T47D (cell line): ENCODE measurements around the gene MYO10.

ENCODE experiments used
- DNase-seq, 2 experiments: peaks; one replicate each; pipeline versions ENCODE4 v3.0.0 to v3.0.0-alpha.2; 2011 to 2012; ENCODE audit warnings: low read depth in 1 of 2, low spot score in 1 of 2
- JUND ChIP-seq: IDR thresholded peaks from 2 replicates; pipeline ENCODE4 v1.6.1; 2012; ENCODE audit warnings: low read depth
- in situ Hi-C: cut with HindIII; loops from 2 replicates; pipeline ENCODE4 v1.10.0; 2016; ENCODE audit warnings: low sequenced_read_pairs, low pct_unique_long_range_greater_than_20kb

Gene MYO10

DNA sequence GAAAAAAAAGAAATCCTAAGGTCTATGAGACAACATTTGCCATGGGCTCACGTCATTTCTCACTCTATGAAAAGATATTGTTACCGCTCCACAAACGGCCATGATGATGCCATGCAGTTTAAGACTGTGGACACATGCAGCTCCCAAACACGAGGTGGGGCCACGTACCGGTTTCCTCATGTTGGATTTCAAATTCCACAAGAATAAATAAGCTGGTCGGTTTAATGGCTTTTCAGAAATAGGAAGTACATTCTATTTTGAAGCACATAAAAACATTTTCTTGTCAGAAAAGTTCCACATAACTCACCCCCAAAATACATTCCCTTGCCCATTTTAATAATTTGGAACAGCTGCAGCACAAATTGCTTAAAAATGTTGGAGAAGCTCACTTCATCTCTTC, 130.6 kb downstream of the MYO10 start:
- DNase-seq, result no peak

DNA sequence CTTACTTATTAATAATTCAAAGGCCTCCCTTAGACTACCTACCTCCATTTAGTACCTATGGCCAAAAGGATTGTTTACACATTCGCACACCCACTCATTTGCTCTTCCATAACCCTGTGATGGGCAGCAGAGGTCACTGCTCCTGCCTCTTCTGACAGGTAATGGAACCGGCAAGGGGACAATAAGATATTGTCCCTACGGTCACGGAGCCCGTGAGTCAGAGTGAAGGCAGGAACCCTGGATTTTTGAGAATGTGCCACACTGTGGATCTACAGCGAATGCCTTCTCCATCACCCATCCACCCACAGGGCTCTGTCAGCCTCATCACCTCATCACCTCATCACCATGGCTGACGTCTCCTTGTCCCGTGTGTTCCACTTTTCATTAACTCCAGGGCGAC, 132.3 kb downstream of the MYO10 start:
- no peak for DNase-seq
- in situ Hi-C loops, result no loop called here
- TF ChIP-seq JUND, result no peak

More for the DNA sequence above, 130.6 kb downstream of the MYO10 start:
- in situ Hi-C loops, result no loop called here
- no peak for TF ChIP-seq JUND

DNA sequence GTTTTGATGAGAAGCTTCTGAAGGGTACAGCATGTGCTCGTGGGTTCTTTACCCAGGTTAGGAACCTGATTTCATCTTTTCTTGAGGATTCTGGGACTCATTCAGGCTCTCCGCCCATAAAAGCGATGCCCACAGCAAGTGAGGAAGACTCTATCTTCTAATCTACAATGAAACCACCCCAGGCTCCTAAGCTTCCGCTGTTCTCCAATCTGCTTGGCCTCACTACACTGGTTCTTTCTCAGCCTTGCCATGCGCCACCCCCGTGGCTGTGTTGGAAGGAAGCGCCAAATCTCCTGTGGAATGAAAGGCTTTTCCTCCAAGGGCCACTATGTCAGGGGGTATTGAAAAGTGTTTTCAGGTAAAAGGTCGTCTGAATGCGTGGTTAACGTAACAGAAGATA, 135.6 kb downstream of the MYO10 start:
- no peak for TF ChIP-seq JUND
- no peak for DNase-seq
- in situ Hi-C loops, result no loop called here

DNA sequence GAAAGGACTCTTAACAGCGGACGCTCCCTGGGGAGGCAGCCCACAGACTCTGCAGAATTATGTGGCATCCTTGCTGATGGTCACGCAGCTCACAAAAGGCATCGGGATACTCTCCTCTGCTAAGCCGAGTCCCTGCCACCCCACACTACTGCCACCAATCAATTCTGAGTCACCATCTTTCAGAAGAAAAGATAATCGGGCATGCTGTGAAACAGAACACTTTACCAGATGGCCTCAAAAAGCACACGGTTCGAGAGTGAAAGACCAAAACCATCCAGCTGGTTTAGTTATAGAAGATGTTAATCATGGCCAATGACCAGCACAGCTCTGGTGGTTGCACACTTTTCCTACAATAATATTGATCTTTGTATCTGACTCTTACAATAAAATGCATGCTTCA, 136.3 kb downstream of the MYO10 start:
- no peak for DNase-seq
- in situ Hi-C loops, result no loop called here
- no peak for TF ChIP-seq JUND

DNA sequence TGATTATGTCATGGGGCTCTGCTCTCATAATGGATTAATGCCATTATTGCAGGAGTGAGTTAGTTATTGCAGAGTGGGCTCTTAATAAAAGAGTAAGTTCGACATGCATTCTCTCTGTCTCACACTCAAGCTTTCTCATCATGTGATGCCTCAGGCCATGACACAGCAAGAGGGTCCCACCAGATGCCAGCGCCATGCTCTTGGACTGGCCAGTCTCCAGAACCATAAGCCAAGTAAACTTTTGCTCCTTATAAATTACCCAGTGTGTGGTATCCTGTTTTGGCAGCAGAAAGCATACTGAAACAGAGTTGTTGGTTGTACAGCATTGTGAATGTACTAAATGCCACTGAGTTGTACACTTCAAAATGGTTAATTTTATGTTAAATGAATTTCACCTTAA, 138.1 kb downstream of the MYO10 start:
- TF ChIP-seq JUND, result no peak
- in situ Hi-C loops, result no loop called here
- DNase-seq, result no peak

DNA sequence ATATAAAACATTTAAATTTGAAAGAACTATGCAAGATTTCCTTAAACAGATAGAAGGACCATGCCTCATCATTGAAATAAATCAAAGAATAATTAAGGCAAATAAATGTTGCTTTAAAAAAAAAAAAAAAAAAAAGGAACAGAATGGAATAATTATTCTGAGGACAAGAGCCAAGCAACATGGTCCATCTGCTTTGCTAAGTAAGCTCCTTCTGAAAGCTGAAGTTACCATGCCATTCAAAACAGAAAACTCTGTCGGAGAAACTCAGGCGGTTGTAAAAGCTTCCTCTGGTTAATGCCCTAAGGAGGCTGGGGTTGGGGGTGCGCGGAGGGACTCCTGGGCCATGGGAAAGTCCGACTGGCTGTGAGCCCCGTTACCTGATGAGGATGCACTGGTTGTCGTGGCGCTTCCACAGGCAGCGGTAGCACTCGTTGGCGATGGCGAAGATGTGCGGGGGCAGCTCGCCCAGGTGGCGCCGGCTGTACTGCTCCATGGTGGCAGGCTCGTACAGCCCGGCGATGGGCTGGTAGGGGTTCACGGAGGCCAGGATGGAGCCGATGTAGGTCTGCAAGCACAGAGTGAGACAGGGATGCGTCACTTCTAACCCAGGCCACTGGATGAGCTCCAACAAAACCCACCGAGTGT, 141.7 kb downstream of the MYO10 start:
- in situ Hi-C loops, result no loop called here
- no peak for TF ChIP-seq JUND

DNA sequence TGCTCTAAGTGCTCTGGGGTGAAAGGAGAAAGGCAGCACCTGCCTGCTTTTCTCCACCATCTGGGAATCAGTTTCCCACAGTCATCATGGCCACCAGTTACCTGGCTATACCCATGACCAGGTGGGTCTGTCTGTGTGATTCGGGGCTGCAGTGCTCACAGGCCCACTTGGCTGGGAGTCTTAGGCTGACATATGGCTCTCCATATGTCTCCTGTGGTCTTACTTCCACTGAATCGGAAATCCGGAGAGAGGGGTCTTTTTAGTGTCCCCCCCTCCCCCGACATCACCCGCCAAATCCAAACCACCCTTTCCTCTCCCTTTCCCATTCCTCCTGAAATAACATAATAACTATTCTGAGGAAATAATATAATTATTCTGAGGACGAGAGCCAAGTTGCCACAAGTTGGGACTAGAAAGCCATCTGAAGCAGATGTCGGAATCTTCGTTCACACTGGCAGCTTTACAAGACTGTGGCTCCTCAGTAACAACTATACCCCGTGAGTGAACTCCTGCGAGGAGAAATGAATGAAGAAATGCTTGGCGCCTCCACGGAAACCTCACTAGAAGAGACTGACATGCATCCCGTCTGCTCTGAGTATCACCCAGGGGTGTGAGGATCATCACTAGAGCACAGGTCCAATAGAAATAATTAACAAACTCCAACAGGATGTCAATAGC, 143.4 kb downstream of the MYO10 start:
- no peak for TF ChIP-seq JUND
- no peak for DNase-seq

More for the DNA sequence above, 141.7 kb downstream of the MYO10 start:
- no peak for DNase-seq

DNA sequence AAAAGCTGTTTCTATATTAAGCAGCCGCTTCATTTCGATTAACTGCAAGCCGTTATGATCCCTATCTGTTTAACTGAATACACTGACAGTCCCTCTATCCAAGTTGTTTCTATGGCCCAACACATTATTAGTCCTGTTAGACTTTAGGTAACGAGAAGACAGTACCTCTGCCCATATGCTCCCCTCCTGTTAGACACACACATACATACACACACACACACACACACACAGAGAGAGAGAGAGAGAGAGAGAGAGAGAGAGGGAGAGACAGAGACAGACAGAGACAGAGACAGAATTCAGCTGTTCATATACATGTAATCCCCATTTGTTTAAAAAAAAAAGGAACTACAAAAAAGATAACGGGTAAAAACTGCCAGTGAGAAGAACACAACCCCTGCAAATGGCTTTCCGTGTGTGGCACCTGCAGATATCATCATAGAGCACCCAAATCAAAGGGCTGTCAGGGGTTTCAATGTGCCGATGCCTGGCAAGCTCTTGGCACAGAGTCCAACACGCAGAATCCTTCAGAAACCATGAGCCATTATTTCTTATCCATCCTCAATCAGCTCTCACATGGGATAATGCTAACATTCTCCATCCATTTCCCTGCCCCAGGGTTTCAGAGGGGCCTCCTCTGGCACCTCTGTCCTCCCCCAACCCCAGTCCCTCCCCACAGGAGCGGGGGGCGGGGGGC, 144.0 kb downstream of the MYO10 start:
- no peak for DNase-seq
- TF ChIP-seq JUND, result no peak
- in situ Hi-C loops, result no loop called here

More for the DNA sequence above, 143.4 kb downstream of the MYO10 start:
- in situ Hi-C loops, result no loop called here

DNA sequence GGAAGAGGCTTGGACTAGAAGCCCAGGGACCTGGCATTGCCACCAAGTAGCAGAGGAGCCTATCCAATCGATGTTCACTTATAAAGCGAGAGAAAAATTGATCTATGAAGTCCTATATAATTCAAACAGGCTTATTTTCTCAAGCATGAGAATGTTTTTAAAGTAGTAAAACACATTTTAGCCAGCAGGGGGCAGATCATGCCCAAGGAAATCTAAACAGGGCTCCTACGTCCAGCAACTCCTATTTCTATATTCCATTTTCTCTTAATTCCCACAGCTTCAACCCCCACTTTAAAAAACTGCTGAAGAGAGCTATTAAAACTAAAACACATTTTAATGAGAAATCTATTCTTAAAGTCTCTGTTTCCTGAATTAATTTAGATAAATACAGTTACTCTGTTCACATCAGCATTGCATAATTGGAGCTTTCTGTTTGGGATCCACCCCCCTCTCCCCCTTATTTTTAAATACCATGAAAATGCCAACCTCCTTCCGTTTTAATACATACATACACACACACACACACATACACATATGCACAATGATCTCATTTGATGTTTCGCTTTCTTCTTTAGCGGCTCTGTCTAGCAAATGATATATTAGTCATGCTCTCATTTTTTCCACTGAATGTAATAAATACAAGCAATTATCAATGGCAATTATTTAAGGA, 144.9 kb downstream of the MYO10 start:
- in situ Hi-C loops, result no loop called here
- no peak for TF ChIP-seq JUND
- DNase-seq, result peak; percentile 54 to 70

DNA sequence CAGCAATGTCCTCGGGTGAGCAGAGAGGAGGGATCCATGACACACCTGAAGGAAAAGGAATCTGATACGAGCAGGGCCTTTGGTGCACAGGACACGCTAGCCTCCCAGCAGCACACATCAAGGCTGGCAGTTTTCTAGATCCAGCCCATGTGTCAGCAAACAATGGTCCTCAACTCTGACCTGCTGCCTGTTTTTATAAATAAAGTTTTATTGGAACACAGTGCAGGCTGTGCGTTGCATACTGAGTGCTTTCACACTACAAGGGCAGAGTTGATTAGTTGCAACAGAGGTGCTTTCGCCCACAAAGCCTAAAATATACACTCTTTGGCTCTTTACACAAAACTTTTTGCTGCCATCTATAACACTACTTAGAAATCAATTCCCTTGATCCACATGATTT, 147.1 kb downstream of the MYO10 start:
- no peak for TF ChIP-seq JUND
- DNase-seq, result no peak
- in situ Hi-C loops, result no loop called here

DNA sequence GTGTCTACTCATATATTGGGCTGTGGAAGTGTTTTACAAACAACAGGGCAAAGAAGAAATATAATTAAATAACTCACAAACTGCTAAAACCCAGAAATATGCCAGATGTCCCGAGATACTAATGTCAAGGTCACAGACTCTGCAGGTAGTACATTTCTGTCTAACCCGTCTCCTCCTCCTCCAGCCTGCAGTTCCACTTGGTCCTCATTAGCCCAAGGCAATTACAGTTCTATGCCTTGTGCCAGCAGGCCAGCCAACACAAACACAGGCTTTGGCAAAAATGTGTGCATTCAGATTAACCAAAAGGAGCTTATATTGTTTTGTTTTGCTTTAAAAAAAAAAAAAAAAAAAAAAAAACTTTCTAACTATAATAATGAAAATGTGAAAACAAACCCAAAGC, 148.8 kb downstream of the MYO10 start:
- DNase-seq, result peak; percentile 52 to 82
- in situ Hi-C loops, result no loop called here

DNA sequence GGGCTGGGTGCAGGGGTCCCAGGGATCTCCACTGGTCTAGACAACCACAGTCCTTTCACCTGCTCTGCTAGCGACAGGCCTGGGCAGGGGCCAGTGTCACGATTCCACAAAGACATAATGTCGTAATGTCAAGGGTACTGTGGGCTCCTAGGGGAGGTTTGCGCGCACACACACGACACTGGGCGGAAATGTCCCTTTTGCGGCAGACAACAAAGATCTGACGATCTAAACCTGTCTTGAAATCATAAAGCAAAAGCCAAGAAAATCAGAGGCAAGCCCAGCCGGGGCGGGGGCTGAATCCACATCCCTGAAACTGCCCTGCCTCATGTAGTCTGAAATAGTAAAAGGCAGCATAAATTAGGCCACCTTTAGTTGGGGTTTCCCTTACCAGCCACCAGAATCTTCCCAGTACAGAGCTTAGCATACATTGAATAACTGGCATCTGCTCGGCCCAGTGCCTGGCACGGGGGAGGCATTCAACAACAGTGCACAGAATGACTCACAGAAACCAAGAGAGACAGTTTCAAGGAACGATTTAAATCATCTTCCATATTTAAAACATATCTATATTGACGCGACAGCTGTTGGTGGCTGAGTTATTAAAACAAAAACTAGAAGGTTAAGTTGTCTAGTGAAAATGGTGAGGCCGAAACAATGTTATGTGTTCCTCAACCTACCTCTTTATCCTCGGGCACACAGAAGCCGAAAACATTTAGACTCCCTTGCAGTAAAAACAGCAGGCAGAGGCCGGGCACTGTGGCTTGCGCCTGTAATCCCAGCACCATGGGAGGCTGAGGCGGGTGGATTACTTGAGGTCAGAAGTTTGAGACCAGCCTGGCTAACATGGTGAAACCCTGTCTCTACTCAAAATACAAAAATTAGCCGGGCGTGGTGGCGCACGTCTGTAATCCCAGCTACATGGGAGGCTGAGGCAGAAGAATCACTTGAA, 151.0 kb downstream of the MYO10 start:
- no peak for DNase-seq
- in situ Hi-C loops, result no loop called here
- no peak for TF ChIP-seq JUND

More for the DNA sequence above, 148.8 kb downstream of the MYO10 start:
- no peak for TF ChIP-seq JUND
